Measurements from ENCODE around the gene JADE2. TPM values are rescaled to one million over a fixed set of nuclear protein-coding genes. Genes with fewer than 3 reads are reported as not detected.

JADE2 gene
- total RNA-seq, 4 donors from 2014 or later: 9.1 to 32.8 (median 14.9) TPM

DNA sequence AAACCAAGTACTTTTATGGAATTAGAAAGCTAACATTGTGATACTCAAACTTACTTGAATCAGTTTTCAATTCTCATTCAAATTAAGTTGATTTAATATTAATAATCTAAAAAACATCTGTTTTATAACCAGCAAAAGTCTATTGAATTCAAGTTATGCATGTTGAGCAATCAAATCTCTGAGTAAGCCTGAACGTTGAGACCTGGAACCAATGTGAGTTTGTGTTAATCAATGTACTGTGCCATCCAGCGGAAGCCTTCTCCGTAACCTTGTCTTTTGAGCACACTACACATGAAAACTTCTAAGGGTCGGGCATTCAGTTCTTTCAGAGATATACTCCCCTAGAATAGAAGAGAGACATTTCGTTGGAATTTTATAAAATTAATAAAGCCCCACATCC lies 81.3 kb downstream of the JADE2 start:
- 82 to 87% methylated on average over 5 of the region's 5 CpGs for WGBS, 2 donors
- no peak for DNase-seq
- intact Hi-C loops (cut with DNase I): no loop called here
- no peaks in the 10 kb centered on the region for H3K9me3 ChIP-seq
- H3K36me3 ChIP-seq: peaks cover 13 to 100% (median 20%) of the 10 kb centered on the region in 3 donors
- H3K27me3 ChIP-seq: no peaks in the 10 kb centered on the region
- no peak overlapping the region for H3K27ac ChIP-seq
- no peak overlapping the region for H3K4me3 ChIP-seq
- no peaks in the 10 kb centered on the region for H3K4me1 ChIP-seq
- TF ChIP-seq POLR2A (IDR thresholded peaks at IDR 0.05): no peak
- TF ChIP-seq, protein P1, sequence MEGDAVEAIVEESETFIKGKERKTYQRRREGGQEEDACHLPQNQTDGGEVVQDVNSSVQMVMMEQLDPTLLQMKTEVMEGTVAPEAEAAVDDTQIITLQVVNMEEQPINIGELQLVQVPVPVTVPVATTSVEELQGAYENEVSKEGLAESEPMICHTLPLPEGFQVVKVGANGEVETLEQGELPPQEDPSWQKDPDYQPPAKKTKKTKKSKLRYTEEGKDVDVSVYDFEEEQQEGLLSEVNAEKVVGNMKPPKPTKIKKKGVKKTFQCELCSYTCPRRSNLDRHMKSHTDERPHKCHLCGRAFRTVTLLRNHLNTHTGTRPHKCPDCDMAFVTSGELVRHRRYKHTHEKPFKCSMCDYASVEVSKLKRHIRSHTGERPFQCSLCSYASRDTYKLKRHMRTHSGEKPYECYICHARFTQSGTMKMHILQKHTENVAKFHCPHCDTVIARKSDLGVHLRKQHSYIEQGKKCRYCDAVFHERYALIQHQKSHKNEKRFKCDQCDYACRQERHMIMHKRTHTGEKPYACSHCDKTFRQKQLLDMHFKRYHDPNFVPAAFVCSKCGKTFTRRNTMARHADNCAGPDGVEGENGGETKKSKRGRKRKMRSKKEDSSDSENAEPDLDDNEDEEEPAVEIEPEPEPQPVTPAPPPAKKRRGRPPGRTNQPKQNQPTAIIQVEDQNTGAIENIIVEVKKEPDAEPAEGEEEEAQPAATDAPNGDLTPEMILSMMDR (IDR thresholded peaks at IDR 0.05): no peak

DNA sequence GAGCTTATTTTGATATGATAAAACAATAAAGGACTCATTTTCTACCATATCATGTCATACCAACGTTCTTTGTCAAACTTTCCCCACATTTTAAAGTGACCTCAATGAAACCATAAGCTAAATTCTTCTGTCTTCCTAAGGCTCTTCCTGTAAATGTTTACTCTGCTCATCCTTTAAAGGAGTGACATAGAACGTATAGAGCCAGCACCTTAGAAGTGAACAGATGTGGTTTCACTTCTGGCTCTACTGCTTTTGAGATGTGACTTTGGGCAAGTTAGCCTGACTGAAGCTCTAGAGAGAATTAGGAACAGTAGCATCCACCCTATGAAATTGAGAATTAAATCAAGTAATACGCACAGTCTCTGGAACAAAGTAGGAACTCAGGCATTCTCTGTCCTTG lies 83.1 kb downstream of the JADE2 start:
- Histone ChIP-seq H3K27ac (no peak overlapping the region), H3K36me3 (peaks cover 18 to 100% (median 20%) of the 10 kb centered on the region in 3 donors), H3K9me3 (no peaks in the 10 kb centered on the region), H3K4me3 (no peak overlapping the region), H3K4me1 (no peaks in the 10 kb centered on the region), H3K27me3 (no peaks in the 10 kb centered on the region)
- 70 to 79% methylated on average over 3 of the region's 3 CpGs for WGBS, 2 donors
- intact Hi-C loops (cut with DNase I): no loop called here
- no peak for TF ChIP-seq POLR2A (IDR thresholded peaks at IDR 0.05)
- TF ChIP-seq, protein P1 (IDR thresholded peaks at IDR 0.05): no peak
- no peak for DNase-seq

DNA sequence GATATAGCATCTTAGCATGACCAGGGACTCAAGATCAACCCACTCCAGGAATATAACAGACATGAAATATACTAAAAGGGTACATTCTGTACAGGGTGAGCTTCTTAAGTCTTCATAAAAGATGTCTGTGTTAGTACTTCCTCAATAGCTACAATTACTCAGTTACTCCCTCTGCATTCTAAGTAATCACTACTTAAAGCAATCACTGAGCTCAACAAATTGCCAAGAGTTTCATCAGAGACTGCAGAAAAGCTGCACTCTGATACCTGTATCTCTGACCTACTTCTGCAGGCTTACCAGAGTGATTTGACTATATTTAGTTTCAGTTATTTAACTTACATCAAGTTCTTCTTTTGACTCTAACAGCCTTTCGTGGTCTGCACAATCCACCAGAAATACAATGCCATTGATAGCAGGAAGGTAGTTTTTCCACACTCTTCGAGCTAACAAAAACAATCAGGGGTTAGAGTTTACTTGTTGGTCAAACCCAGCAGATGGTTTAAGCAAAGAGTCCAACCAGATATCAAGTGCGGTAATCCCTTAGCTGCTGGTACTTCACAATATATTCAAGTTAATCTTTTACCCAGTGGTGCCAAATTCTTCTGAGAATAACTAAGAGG lies 83.9 kb downstream of the JADE2 start:
- Histone ChIP-seq H3K27ac (no peak overlapping the region), H3K4me3 (no peak overlapping the region), H3K4me1 (no peaks in the 10 kb centered on the region), H3K9me3 (no peaks in the 10 kb centered on the region), H3K36me3 (peaks cover 15 to 100% (median 20%) of the 10 kb centered on the region in 3 donors), H3K27me3 (no peaks in the 10 kb centered on the region)
- DNase-seq: no peak
- TF ChIP-seq POLR2A (IDR thresholded peaks at IDR 0.05): no peak
- TF ChIP-seq, protein P1 (IDR thresholded peaks at IDR 0.05): no peak
- intact Hi-C loops (cut with DNase I): no loop called here
- 68 to 79% methylated on average over 3 of the region's 3 CpGs for whole genome bisulfite sequencing, 2 donors

DNA sequence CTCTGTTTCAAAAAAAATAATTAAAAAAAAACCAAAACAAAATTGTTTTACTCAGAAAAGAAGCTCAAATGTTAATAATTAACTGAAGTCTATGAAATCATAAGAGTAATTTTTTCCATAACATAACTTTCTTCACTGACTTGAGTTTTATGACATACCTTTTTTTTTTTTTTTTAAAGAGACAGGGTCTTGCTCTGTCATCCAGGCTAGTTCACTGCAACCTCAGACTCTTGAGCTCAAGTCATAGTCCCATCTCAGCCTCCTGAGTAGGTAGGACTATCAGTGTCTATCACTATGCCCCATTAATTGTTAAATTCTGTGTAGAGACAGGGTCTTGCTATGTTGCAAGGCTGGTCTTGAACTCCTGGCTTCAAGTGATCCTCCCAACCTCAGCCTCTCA lies 85.3 kb downstream of the JADE2 start:
- no peaks in the 10 kb centered on the region for H3K27me3 ChIP-seq
- H3K4me3 ChIP-seq: no peak overlapping the region
- DNase-seq: no peak
- TF ChIP-seq, protein P1 (IDR thresholded peaks at IDR 0.05): no peak
- no peak for TF ChIP-seq POLR2A (IDR thresholded peaks at IDR 0.05)
- H3K4me1 ChIP-seq: no peaks in the 10 kb centered on the region
- no peak overlapping the region for H3K27ac ChIP-seq
- H3K9me3 ChIP-seq: no peaks in the 10 kb centered on the region
- intact Hi-C loops (cut with DNase I): no loop called here
- H3K36me3 ChIP-seq: peaks cover 13 to 100% (median 19%) of the 10 kb centered on the region in 3 donors

DNA sequence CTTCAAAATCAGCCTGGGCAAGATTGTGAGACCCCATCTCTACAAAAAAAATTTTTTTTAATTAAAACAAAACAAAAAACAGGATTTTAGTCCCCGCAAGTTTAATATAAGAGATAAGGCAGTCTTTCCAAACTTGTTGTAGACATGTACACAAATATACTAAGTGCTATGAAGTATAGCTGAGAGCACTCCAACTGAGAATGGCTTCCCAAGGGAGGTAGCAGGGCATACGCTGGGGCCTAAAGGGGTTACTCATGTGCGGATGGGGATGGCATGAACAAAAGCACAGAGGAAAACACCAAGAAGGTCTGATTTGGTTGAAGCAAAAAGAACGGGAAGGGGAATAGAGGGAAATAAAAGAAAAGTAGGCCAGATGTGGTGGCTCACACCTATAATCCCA lies 86.0 kb downstream of the JADE2 start:
- 92 to 97% methylated on average over 4 of the region's 4 CpGs for WGBS, 2 donors
- intact Hi-C loops (cut with DNase I): no loop called here
- no peak overlapping the region for H3K27ac ChIP-seq
- no peaks in the 10 kb centered on the region for H3K27me3 ChIP-seq
- H3K4me1 ChIP-seq: no peaks in the 10 kb centered on the region
- peaks cover 8 to 100% (median 11%) of the 10 kb centered on the region in 3 donors for H3K36me3 ChIP-seq
- H3K4me3 ChIP-seq: no peak overlapping the region
- no peak for DNase-seq
- H3K9me3 ChIP-seq: no peaks in the 10 kb centered on the region
- TF ChIP-seq, protein P1 (IDR thresholded peaks at IDR 0.05): no peak
- no peak for TF ChIP-seq POLR2A (IDR thresholded peaks at IDR 0.05)
